Measurements from ENCODE around the gene FAM168B.

The FAM168B gene

DNA sequence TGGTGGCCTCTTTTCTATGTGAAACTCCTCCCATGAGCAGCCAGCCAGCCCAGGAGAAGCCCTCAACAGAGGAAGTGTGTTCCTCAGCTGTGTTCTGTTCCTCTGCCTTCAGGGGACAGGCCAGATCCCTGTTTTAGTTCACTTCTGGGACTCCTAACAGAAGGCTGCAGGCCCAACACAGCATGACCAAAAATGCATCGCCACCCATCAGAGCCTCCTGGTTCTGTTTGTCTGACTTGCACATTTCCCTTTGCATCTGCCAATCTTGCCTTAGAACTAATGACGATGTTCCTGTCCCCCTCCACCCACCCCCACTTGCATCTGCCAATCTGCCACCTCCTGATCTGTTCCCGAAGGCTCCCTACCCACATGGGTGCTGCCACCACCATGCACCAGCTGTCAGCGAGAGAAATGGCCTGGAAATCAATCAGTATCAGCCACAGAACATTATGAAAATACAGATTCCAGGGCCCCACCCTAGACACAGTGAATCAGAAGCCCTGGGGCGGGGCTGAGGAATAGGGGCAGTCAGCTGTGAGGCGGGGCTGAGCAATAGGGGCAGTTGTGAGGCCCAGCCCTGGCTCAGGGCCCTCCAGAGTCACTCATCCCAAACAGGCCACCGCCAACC is 51.0 kb downstream of the FAM168B start:
- H3K27ac ChIP-seq = no peak overlapping the region
- DNase-seq (ENCODE audit: low read depth, low spot score) = no peak

DNA sequence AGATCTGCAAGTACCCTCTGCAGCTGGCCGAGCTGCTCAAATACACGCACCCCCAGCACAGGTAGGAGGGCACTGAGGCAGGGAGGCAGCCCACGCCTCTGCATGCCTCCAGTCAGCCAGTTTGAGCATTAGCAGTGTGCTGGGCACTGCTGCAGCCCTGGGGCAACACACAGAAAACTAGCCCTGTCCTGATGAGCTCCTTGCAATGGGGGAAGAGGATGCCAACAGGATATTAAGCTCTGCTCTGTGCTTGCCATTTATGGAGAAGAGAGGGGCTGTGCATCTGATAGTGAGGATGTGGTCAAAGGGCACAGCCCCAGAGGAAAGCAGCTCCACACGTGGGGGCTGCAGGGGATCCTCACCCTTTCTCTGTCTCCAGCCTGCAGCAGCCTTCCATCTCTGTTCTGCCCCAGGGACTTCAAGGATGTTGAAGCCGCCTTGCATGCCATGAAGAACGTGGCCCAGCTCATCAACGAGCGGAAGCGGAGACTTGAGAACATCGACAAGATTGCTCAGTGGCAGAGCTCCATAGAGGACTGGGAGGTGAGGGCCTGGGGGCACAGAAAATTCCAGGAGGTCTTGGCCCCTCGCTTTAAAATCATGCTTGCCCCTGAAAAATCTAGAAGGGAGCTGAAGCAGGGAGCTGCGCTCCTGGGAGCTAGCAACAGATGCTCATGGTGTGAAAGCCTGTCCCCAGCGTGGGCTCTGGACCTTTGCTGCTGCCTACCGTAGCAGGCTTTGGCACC is 51.7 kb downstream of the FAM168B start:
- no peak for DNase-seq (ENCODE audit: low read depth, low spot score)
- no peak overlapping the region for H3K27ac ChIP-seq

DNA sequence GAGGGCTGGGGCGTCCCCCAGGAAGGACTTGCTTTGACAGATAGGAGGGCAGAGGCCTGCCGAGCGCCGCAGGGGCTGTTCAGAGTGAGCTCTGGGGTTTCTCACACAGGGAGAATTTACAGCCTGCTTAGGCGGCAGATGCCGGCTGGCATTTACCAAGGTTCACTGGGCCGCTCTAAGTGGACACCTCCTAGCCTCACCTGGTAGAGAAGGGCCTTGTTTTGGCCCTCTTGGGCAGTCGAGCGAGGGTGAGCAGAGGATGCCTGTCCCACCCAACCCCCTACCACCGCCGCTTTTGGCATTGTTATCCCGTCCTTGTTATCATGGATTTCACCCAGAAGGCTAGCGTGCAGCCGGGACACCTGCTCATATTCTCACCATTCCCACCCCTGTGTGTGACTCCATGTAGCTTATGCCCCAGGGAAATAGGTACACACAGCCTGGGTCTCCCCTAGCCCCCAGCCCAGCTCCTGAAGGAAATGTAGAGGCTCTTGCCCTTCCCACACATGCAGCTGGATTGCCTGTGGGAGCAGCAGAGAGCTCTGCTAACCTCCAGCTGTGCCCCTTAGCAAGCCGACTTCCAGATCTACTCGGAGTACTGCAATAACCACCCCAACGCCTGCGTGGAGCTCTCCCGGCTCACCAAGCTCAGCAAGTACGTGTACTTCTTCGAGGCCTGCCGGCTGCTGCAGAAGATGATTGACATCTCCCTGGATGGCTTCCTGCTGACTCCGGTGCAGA is 52.4 kb downstream of the FAM168B start:
- H3K27ac ChIP-seq = no peak overlapping the region
- DNase-seq (ENCODE audit: low read depth, low spot score) = no peak

DNA sequence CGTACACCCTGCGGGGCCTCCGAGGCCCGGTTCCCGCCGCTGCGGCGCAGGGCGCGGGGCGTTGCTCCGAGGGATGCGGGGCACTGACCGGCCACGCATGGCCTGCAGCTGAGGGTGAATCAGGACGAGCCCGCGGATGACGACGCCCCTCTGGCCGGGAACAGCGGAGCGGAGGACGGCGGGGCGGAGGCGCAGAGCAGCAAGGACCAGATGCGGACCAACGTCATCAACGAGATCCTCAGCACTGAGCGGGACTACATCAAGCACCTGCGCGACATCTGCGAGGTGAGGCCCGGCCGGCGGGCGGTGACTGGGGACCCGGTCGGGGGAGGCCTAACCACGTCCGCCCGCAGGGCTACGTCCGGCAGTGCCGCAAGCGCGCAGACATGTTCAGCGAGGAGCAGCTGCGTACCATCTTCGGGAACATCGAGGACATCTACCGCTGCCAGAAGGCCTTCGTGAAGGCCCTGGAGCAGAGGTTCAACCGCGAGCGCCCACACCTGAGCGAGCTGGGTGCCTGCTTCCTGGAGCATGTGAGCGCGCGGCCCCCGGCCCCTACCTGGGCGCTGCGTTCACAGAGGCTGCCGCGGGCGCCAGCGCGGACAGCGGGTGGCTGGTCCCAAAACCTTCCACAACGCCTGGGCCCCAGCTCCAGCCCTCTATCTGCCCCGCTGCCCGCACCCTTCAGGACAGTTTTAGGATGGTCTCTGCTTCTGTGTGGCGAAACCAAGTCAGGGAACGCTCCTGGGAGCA is 53.2 kb downstream of the FAM168B start:
- H3K27ac ChIP-seq = no peak overlapping the region
- no peak for DNase-seq (ENCODE audit: low read depth, low spot score)

DNA sequence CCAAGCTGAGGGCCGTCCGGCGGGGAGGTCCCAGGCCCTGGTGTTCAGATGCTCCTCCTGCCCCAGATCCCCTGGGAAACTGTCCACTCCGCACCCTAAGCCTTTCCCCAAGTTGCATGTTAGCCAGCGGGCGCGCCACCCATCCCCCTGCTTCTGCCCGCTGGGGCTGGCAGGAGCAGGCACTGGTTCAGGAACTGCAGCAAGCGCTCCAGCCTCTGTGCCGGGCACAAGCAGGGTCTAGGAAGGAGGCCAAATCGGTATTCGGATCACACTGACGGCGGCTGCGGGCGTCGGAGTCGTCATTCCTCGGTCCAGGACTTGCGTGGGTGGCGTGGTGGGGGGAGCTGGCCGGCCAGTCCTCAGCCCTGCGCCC is 53.7 kb downstream of the FAM168B start:
- DNase-seq (ENCODE audit: low read depth, low spot score) = no peak
- H3K27ac ChIP-seq = no peak overlapping the region

DNA sequence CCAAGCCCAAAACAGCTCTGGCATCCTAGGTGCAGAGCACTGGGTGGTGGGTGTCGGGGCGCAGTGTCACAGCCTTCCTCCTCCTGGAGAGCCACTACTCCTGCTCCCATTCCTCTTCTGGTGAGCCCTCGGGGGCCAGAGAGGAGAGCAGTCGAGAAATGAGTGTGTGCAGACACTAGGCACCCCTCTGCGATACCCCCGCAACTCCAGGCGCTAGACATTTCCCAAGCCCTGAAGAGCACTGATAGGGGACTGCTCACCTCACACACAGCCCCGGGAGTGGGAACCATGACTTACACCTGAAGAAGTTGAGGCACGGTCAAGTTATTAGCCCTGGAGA is 54.2 kb downstream of the FAM168B start:
- no peak overlapping the region for H3K27ac ChIP-seq
- DNase-seq (ENCODE audit: low read depth, low spot score) = no peak

DNA sequence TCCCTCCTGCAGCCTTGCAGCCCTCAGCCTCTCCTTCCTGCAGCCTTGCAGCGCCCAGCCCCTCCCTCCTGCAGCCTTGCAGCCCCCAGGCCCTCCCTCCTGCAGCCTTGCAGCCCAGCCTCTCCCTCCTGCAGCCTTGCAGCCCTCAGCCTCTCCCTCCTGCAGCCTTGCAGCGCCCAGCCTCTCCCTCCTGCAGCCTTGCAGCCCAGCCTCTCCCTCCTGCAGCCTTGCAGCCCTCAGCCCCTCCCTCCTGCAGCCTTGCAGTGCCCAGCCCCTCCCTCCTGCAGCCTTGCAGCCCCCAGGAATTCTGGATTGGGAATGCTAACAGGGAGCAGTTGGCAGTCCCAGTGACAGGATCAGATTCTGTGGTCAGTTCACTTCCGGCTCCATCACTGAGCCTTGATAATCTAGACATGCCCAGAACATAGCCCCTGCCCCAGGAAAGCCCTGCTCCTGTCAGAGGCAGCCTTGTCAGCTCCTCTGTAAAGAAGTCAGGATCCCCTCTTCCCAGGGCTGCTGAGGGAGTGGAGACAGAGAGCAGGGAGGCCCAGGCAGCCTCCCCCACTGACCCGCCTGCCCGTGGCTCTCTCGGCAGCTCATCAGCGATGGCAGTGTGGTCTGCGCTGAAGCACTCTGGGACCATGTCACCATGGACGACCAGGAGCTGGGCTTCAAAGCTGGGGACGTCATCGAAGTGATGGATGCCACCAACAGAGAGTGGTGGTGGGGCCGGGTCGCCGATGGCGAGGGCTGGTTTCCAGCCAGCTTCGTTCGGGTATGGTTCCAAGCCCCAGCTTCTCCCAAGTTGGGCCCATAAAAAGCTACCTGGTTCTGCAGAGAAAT is 54.8 kb downstream of the FAM168B start:
- no peak overlapping the region for H3K27ac ChIP-seq
- no peak for DNase-seq (ENCODE audit: low read depth, low spot score)

DNA sequence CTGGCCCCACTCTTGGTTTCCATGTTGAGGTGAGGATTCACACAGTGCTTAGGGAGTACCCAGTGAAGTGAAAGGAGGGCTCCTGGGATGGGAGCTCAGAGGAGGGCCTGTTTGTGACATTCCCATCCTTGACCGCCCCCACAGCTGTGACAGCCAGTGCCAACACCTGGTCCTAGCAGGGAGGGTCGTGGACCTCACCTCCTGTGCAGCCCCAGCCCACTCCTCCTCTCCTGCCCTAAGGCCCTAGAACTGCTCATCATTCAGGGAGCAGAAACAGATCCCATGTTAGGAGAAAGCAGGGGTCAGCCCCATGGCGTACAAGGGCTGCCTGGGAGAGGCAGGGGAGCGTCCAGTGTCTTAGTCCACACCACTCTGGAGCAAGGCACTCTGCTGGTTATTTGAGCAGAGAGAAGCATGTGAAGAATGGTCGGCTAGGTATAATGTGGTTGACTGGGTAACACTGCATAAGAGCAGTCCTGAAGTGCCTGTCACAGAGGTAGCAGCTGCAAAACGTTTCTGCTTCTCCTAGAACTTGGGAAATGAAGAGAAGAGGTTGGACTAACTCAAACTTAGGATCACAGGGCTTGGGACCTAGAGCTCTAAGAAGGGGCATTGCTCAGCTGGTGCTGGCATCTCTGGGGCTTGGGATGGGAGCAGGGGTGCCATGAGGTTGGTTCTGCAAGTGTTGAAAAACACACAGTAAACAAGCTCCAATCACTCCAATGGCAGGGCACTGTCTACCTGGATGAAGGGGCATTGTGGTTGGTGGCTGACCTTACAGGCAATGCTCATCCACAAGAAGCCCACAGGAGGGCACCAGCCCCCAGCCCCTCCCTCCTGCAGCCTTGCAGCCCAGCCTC is 55.6 kb downstream of the FAM168B start:
- no peak for DNase-seq (ENCODE audit: low read depth, low spot score)
- H3K27ac ChIP-seq = no peak overlapping the region

DNA sequence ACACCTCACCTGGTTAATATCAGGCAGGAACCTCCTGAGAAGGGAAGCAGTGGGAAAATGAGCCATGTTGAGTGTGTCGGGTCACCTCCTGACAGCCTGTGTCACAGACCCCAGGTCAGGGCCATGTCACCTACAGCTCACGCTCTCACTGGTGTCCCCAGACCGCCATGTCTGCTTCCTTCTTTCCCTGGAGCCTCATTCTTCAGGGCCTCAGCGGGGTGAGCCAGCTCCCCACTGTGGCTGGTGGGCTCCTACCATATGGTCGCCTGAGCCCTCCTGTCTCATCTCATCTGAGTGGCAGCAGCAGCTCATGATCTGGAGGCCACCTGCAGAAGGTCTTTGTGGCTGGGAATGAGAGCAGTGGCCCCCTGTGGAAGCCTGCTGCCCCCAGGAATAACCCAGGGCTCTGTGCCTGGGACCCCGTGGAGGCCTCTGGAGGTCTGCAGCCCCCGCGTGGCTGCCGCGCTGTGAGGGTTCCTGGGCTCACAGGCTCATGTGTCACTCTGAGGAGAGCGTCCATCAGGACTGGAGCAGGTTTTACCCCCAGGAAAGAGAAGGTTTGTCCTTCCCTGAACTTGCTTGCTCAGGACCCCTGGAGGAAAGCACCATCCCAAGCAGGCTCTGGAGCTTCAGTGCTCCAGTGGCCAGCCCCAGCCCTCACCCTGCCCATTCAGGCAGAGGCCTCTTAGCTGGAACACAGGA is 56.4 kb downstream of the FAM168B start:
- H3K27ac ChIP-seq = no peak overlapping the region
- DNase-seq (ENCODE audit: low read depth, low spot score) = no peak

DNA sequence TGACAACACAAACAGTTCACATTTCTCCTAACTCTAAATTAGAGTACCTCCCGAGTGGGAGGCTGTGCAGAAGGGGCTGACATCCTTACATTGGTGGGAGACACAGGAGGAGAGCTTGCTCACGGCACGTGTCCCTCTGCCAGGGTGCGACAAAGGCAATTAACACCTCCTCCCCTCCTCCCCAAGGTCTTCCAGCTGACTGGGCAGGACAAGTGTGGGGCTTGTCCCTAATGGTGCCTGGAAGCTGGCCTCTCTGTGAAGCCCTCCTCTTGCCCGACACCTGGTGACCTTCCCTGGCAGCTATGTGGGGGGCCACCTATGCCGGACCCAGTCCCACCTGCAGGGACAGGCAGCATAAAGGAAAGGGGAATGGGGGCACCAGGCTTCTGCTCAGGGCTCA is 57.0 kb downstream of the FAM168B start:
- H3K27ac ChIP-seq = no peak overlapping the region
- no peak for DNase-seq (ENCODE audit: low read depth, low spot score)

DNA sequence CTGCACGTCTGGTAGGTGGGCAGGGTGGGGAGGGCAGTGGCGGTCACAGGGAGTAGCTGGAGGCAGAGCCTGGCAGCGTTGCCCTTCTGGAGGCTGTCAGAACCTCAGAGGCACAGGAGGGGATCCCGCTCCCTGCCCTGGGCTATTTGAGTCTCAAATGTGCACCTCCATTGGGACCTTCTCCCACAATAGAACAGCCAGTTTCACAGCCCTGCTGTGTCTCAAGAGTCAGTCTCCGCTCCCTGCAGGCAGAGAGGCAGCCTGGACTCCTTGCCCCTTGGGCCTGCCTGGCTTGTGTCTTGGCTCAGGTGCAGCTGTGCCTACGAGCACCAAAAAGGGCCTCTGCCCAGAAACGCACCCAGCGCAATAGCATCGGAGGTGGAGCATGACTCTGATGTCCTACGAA is 57.4 kb downstream of the FAM168B start:
- H3K27ac ChIP-seq = no peak overlapping the region
- no peak for DNase-seq (ENCODE audit: low read depth, low spot score)

DNA sequence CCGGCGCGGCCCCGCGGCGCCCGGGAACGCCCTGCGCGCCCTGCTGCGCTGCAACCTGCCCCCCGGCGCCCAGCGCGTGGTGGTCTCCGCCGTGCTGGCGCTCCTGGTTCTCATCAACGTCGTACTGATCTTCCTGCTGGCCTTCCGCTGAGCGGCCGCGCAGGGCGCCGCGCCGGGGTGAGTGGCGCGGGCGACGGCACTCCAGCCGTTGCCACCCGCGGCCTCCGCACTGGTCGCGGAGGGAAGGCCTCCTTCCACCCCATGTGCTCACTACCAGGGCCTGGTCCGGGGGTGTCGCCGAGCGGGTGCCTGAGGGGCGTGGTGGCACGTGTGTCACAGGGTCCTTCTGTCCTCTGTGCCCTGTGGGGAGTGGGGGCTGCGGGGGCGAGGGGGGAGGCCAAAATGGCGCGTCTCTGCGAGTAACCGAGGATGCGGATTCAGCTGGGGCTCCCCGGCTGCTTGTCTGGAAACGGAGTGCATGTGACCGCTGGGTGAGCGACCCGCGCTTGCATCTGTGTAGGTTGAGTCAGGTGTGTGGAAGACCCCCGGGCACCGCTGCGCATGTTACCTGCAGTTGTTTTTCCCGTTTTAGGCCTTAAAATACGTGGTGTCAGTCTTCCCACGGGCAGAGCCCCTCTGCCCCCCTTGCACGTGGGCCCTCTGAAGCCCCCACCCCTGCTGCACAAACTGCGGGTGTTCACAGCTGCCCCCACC is 58.0 kb downstream of the FAM168B start:
- no peak for DNase-seq (ENCODE audit: low read depth, low spot score)
- H3K27ac ChIP-seq = no peak overlapping the region

DNA sequence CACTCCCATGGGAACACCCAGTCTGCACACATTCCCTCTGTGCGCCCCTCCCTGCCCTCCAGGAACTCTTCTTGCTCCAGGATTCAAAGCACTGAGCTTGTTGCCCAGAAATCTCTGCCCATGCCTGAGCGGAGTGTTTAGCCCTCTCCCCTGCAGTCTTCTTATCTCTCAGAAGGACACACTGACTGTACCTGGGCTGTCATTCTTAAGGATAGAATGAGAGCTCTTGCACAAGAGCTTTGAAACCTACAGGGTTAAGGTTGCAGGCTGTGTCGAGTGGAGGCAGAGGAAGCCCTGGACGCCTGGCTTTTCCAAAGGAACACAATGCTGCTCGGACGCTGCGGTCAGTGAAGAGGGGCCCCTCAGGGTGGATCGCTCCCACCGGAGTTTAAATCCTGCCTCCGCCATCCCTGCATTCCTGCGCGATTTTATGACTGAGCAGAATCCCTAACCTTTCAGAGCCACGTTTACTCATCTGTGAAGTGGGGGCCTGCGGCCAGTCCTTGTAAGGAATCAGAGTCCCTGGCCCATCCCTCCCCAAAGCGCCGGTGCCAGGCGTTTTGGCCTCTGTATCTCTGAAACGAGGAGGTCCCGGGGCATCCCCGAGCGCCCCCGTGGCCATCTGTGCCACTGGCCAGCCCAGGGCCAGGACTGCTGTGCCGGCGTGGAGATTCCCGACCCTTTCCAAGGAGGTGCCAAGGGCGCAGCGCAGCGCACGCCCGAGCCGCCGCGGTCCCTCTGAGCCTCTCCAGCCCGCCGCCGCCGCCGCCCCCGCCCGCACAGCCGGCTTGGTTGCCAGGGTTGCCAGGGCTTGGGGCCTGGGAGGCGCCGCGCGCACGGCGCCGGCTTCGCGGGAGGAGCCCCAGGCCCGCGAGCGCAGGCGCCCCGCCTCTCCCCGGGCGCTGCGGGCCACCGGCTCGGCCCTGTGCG is 58.9 kb downstream of the FAM168B start:
- DNase-seq (ENCODE audit: low read depth, low spot score) = no peak

DNA sequence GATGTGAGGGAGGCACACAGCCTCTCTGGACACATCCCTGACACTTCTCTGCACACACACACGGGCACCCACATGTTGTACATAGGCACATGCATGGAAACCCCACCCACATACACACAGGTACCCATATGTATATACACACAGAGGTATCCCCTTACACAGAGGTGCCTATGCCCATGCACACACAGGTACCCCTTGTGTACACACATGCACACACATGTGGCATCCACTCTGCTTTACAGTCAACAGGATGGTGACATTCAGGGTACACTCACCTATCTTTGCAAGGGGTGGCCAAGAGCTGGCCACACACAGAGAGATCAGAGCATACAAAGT is 59.5 kb downstream of the FAM168B start:
- no peak for DNase-seq (ENCODE audit: low read depth, low spot score)
- H3K27ac ChIP-seq = no peak overlapping the region

More for the DNA sequence above, 58.9 kb downstream of the FAM168B start:
- no peak overlapping the region for H3K27ac ChIP-seq

DNA sequence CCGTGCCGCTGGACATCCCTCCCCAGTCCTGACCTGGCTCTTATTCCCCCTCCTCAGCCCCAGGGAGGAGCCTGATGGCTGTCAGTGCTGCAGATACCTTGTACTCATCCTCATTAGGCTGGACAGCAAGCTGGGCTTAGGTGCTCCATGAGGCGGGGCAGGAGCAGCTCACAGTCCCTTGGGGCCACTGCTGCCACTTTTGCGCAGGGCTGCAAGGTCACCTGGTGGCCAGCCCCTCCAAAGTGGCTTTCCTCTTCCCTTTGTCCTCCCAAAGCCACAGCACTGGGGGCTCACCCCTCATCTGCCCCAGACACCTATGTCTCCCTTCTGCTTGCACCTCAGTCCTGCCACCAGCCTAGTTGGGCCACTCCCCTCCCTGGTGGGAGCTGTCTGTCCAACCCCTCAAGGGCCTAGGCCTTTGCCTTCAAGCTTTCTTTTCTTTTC is 60.8 kb downstream of the FAM168B start:
- no peak overlapping the region for H3K27ac ChIP-seq
- DNase-seq (ENCODE audit: low read depth, low spot score) = no peak

DNA sequence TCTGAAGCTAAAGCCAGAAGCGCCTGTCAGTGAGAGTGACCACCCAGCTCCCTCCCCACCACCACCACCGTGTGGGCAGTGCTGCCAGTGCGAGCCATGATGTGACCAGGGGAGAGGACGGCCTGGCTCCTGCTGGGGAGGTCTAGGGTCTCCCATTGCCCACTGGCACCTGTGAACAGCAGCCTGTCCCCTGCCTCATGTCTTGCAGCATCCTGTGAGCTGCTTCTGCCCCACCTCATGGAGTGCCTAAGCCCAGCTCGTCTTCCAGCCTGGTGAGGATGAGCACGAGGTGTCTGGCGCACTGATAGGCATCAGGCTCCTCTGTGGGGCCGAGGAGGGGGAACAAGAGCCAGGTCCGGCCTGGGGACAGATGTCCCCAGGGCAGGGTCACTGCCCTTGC is 61.4 kb downstream of the FAM168B start:
- H3K27ac ChIP-seq = no peak overlapping the region
- no peak for DNase-seq (ENCODE audit: low read depth, low spot score)

DNA sequence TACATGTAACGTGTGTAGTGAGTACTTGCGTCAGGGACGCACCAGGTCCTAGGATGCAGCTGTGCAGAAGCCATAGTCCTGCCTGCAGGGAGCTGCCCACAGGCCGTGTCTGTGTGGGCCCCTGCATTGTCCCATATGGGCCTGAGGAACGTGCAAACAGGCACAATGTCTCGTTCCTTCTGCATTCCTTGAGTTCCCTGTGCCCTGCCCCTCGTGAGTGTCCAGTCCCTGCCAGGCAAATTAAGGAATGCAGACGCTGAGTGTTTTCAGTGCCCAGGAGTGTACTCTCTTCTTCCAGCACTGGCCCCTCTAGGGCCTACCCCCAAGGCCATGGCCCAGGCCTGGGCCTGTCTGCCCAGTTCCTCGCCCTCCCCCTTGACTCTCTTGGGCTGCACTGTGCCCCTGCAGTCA is 61.8 kb downstream of the FAM168B start:
- no peak for DNase-seq (ENCODE audit: low read depth, low spot score)
- no peak overlapping the region for H3K27ac ChIP-seq
